ENCODE results near the gene ZNF524. TPM values are rescaled to one million over a fixed set of nuclear protein-coding genes. Genes with fewer than 3 reads are reported as not detected.

Gene ZNF524
- polyA plus RNA-seq, 10 donors, result 4.6 to 9.1 (median 7.2) TPM

Other genes starting within 250 kb of the ZNF524 start
- gene COX6B2, start 245.6 kb upstream of the ZNF524 start, polyA plus RNA-seq (ENCODE audit: insufficient read length in 10 of 10), result 1 to 10 TPM in 2 of 10 donors, under 1 TPM in 3, not detected in 5; 0.08 to 3.0 (median 0.24) TPM
- gene GARIN5B, start 237.0 kb upstream of the ZNF524 start, polyA plus RNA-seq (ENCODE audit: insufficient read length in 10 of 10), result under 1 TPM in 1 of 10 donors, not detected in 9; 0.07 TPM
- gene IL11, start 229.8 kb upstream of the ZNF524 start, polyA plus RNA-seq (ENCODE audit: insufficient read length in 10 of 10), result under 1 TPM in 8 of 10 donors, not detected in 2; 0.07 to 0.66 (median 0.39) TPM
- not detected for gene TMEM190, start 223.5 kb upstream of the ZNF524 start, polyA plus RNA-seq (ENCODE audit: insufficient read length in 10 of 10)
- gene TMEM238, start 216.0 kb upstream of the ZNF524 start, polyA plus RNA-seq (ENCODE audit: insufficient read length in 10 of 10), result under 1 TPM in 5 of 10 donors, not detected in 5; 0.12 to 0.48 (median 0.23) TPM
- gene RPL28, start 214.4 kb upstream of the ZNF524 start, polyA plus RNA-seq (ENCODE audit: insufficient read length in 10 of 10), result 1,000 to 10,000 TPM; 1,118 to 2,122 (median 1,535) TPM
- gene UBE2S, start 192.5 kb upstream of the ZNF524 start, polyA plus RNA-seq (ENCODE audit: insufficient read length in 10 of 10), result 10 to 100 TPM; 26.3 to 47.0 (median 37.2) TPM
- under 1 TPM; 0.07 to 0.39 (median 0.15) TPM for gene SHISA7, start 157.0 kb upstream of the ZNF524 start, polyA plus RNA-seq (ENCODE audit: insufficient read length in 10 of 10)
- 10 to 100 TPM; 26.6 to 40.9 (median 30.8) TPM for gene ISOC2, start 138.6 kb upstream of the ZNF524 start, polyA plus RNA-seq (ENCODE audit: insufficient read length in 10 of 10)
- gene C19orf85, start 135.5 kb upstream of the ZNF524 start, polyA plus RNA-seq (ENCODE audit: insufficient read length in 10 of 10), result not detected
- 1 to 10 TPM; 2.1 to 4.3 (median 3.1) TPM for gene ZNF628, start 123.7 kb upstream of the ZNF524 start, polyA plus RNA-seq (ENCODE audit: insufficient read length in 10 of 10)
- gene NAT14, start 115.1 kb upstream of the ZNF524 start, polyA plus RNA-seq (ENCODE audit: insufficient read length in 10 of 10), result 10 to 100 TPM; 21.1 to 41.2 (median 27.1) TPM
- 10 to 100 TPM; 13.9 to 50.8 (median 23.6) TPM for gene SSC5D, start 111.9 kb upstream of the ZNF524 start, polyA plus RNA-seq (ENCODE audit: insufficient read length in 10 of 10)
- 1 to 10 TPM in 9 of 10 donors, under 1 TPM in 1; 0.90 to 6.8 (median 3.3) TPM for gene SBK2, start 63.2 kb upstream of the ZNF524 start, polyA plus RNA-seq (ENCODE audit: insufficient read length in 10 of 10)
- under 1 TPM in 3 of 10 donors, not detected in 7; 0.12 to 0.49 (median 0.12) TPM for gene SBK3, start 54.7 kb upstream of the ZNF524 start, polyA plus RNA-seq (ENCODE audit: insufficient read length in 10 of 10)
- 10 to 100 TPM in 6 of 10 donors, 1 to 10 TPM in 4; 9.2 to 14.7 (median 10.4) TPM for gene ZNF579, start 19.4 kb upstream of the ZNF524 start, polyA plus RNA-seq (ENCODE audit: insufficient read length in 10 of 10)
- gene FIZ1, start 771 bp upstream of the ZNF524 start, polyA plus RNA-seq (ENCODE audit: insufficient read length in 10 of 10), result 10 to 100 TPM in 8 of 10 donors, 1 to 10 TPM in 2; 8.5 to 13.3 (median 11.1) TPM
- 1 to 10 TPM; 5.0 to 8.7 (median 6.5) TPM for gene ZNF865, start 5.4 kb downstream of the ZNF524 start, polyA plus RNA-seq (ENCODE audit: insufficient read length in 10 of 10)
- 1 to 10 TPM; 5.9 to 9.1 (median 7.5) TPM for gene ZNF784, start 24.3 kb downstream of the ZNF524 start, polyA plus RNA-seq (ENCODE audit: insufficient read length in 10 of 10)
- 10 to 100 TPM; 17.4 to 27.7 (median 18.9) TPM for gene ZNF580, start 40.7 kb downstream of the ZNF524 start, polyA plus RNA-seq (ENCODE audit: insufficient read length in 10 of 10)
- 10 to 100 TPM; 17.3 to 29.8 (median 24.3) TPM for gene ZNF581, start 43.4 kb downstream of the ZNF524 start, polyA plus RNA-seq (ENCODE audit: insufficient read length in 10 of 10)
- gene CCDC106, start 47.9 kb downstream of the ZNF524 start, polyA plus RNA-seq (ENCODE audit: insufficient read length in 10 of 10), result 10 to 100 TPM; 10.2 to 17.7 (median 12.1) TPM
- 100 to 1,000 TPM in 7 of 10 donors, 10 to 100 TPM in 3; 94.9 to 144 (median 118) TPM for gene U2AF2, start 54.7 kb downstream of the ZNF524 start, polyA plus RNA-seq (ENCODE audit: insufficient read length in 10 of 10)
- 10 to 100 TPM; 59.0 to 99.0 (median 74.3) TPM for gene EPN1, start 74.9 kb downstream of the ZNF524 start, polyA plus RNA-seq (ENCODE audit: insufficient read length in 10 of 10)
- under 1 TPM in 2 of 10 donors, not detected in 8; 0.07 to 0.08 TPM for gene NLRP9, start 138.1 kb downstream of the ZNF524 start, polyA plus RNA-seq (ENCODE audit: insufficient read length in 10 of 10)
- under 1 TPM in 5 of 10 donors, not detected in 5; 0.27 to 0.51 (median 0.34) TPM for gene RFPL4A, start 158.8 kb downstream of the ZNF524 start, polyA plus RNA-seq (ENCODE audit: insufficient read length in 10 of 10)
- gene RFPL4AL1, start 168.8 kb downstream of the ZNF524 start, polyA plus RNA-seq (ENCODE audit: insufficient read length in 10 of 10), result 1 to 10 TPM in 1 of 10 donors, under 1 TPM in 6, not detected in 3; 0.14 to 1.4 (median 0.45) TPM
- under 1 TPM in 2 of 10 donors, not detected in 8; 0.03 to 0.06 TPM for gene NLRP11, start 231.7 kb downstream of the ZNF524 start, polyA plus RNA-seq (ENCODE audit: insufficient read length in 10 of 10)
- gene NLRP4, start 236.3 kb downstream of the ZNF524 start, polyA plus RNA-seq (ENCODE audit: insufficient read length in 10 of 10), result not detected